Measurements from ENCODE around the gene MAP1B. TPM values are rescaled to one million over a fixed set of nuclear protein-coding genes. Genes with fewer than 3 reads are reported as not detected.
"Not testable (repeated sequence)": the region's sequence is repeated elsewhere in the genome, so short reads cannot be mapped to it uniquely, and the experiment has no call there.

The MAP1B gene
- total and polyA plus RNA-seq, 2 donors = 1.6 to 3.1 TPM

DNA sequence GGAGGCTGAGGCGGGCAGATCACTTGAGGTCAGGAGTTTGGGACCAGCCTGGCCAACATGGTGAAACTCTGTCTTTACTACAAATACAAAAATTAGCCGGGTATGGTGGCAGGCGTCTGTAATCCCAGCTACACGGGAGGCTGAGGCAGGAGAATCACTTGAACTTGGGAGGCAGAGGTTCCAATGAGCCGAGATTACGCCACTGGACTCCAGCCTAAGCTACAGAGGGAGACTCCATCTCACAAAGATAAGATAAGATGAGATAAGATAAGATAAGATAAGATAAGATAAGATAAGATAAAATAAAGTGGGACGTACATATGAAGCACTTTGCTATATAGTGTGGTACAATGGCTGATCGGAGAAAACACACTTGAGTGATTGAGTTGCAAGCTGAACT is 17.6 kb upstream of the MAP1B start:
- H3K36me3 ChIP-seq (ENCODE audit: control insufficient read depth in 2 of 2, insufficient read depth in 2 of 2, low read length in 1 of 2); H3K27me3 ChIP-seq (ENCODE audit: control insufficient read depth in 2 of 2, insufficient read depth in 1 of 2, low read length in 1 of 2); H3K4me3 ChIP-seq (ENCODE audit: low read length in 2 of 2); DNase-seq (ENCODE audit: low read depth in 6 of 9, low spot score in 9 of 9); H3K9me3 ChIP-seq (ENCODE audit: control insufficient read depth in 2 of 2, insufficient read depth in 1 of 2, low read length in 1 of 2); H3K4me1 ChIP-seq (ENCODE audit: control insufficient read depth in 2 of 2, insufficient read depth in 2 of 2, low read length in 2 of 2); H3K27ac ChIP-seq (ENCODE audit: low read depth in 1 of 2, low read length in 1 of 2): not testable (repeated sequence)
- WGBS = 93% methylated on average over 8 of the region's 8 CpGs

DNA sequence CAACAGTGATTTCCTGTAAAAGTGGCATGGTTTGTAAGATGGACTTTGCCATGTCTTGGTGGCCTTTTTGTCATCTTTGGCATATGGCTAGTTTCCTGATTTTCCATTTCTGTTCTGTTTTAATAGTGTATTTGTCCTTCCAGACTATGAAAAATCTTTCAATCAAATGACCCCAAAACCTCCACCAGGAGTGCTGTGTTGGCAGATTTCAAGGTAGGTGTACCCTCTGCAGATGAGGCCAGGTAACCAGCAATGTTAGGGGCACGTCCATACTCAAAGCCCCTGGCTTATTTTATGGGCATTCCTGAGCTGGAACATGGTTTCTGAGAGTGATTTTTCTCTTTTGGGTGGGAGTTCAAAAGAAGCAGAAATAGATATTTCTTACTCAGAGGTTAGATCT is 15.2 kb upstream of the MAP1B start:
- no peaks in the 10 kb centered on the region for H3K27me3 ChIP-seq (ENCODE audit: control insufficient read depth in 2 of 2, insufficient read depth in 1 of 2, low read length in 1 of 2)
- no peaks in the 10 kb centered on the region for H3K36me3 ChIP-seq (ENCODE audit: control insufficient read depth in 2 of 2, insufficient read depth in 2 of 2, low read length in 1 of 2)
- no peak overlapping the region for H3K27ac ChIP-seq (ENCODE audit: low read depth in 1 of 2, low read length in 1 of 2)
- no peaks in the 10 kb centered on the region for H3K9me3 ChIP-seq (ENCODE audit: control insufficient read depth in 2 of 2, insufficient read depth in 1 of 2, low read length in 1 of 2)
- no peaks in the 10 kb centered on the region for H3K4me1 ChIP-seq (ENCODE audit: control insufficient read depth in 2 of 2, insufficient read depth in 2 of 2, low read length in 2 of 2)
- no peak overlapping the region for H3K4me3 ChIP-seq (ENCODE audit: low read length in 2 of 2)
- no peak for DNase-seq (ENCODE audit: low read depth in 6 of 9, low spot score in 9 of 9)
- 75% methylated on average over 1 of the region's 1 CpG for WGBS

DNA sequence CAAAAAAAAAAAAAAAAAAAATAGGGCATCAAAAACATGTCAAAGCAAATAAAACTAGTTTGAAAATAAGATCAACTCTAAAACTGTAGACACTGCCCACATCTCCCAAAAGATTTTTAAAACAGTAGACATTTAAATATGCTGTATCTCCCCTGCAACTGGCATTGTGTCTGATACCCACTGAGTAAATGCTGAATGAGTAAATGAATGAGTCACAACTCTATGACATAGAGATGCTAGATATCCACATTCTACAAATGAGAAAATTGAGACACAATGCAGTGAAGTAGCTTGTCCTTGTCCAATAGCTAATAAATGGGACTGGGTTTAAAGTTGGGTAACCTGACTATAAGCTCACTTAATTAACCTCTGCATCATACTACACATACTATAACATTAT is 14.1 kb upstream of the MAP1B start:
- Histone ChIP-seq H3K27me3 (ENCODE audit: control insufficient read depth in 2 of 2, insufficient read depth in 1 of 2, low read length in 1 of 2) (no peaks in the 10 kb centered on the region), H3K9me3 (ENCODE audit: control insufficient read depth in 2 of 2, insufficient read depth in 1 of 2, low read length in 1 of 2) (no peaks in the 10 kb centered on the region), H3K4me3 (ENCODE audit: low read length in 2 of 2) (no peak overlapping the region), H3K4me1 (ENCODE audit: control insufficient read depth in 2 of 2, insufficient read depth in 2 of 2, low read length in 2 of 2) (no peaks in the 10 kb centered on the region), H3K27ac (ENCODE audit: low read depth in 1 of 2, low read length in 1 of 2) (no peak overlapping the region), H3K36me3 (ENCODE audit: control insufficient read depth in 2 of 2, insufficient read depth in 2 of 2, low read length in 1 of 2) (no peaks in the 10 kb centered on the region)
- no peak for DNase-seq (ENCODE audit: low read depth in 6 of 9, low spot score in 9 of 9)

GRCh38 chr5:72093824-72094223 is 13.5 kb upstream of the MAP1B start:
- Histone ChIP-seq H3K9me3 (ENCODE audit: control insufficient read depth in 2 of 2, insufficient read depth in 1 of 2, low read length in 1 of 2) (no peaks in the 10 kb centered on the region), H3K4me3 (ENCODE audit: low read length in 2 of 2) (no peak overlapping the region), H3K36me3 (ENCODE audit: control insufficient read depth in 2 of 2, insufficient read depth in 2 of 2, low read length in 1 of 2) (no peaks in the 10 kb centered on the region), H3K27ac (ENCODE audit: low read depth in 1 of 2, low read length in 1 of 2) (no peak overlapping the region), H3K27me3 (ENCODE audit: control insufficient read depth in 2 of 2, insufficient read depth in 1 of 2, low read length in 1 of 2) (no peaks in the 10 kb centered on the region), H3K4me1 (ENCODE audit: control insufficient read depth in 2 of 2, insufficient read depth in 2 of 2, low read length in 2 of 2) (no peaks in the 10 kb centered on the region)
- WGBS = 91% methylated on average over 3 of the region's 3 CpGs
- DNase-seq (ENCODE audit: low read depth in 6 of 9, low spot score in 9 of 9) = no peak

DNA sequence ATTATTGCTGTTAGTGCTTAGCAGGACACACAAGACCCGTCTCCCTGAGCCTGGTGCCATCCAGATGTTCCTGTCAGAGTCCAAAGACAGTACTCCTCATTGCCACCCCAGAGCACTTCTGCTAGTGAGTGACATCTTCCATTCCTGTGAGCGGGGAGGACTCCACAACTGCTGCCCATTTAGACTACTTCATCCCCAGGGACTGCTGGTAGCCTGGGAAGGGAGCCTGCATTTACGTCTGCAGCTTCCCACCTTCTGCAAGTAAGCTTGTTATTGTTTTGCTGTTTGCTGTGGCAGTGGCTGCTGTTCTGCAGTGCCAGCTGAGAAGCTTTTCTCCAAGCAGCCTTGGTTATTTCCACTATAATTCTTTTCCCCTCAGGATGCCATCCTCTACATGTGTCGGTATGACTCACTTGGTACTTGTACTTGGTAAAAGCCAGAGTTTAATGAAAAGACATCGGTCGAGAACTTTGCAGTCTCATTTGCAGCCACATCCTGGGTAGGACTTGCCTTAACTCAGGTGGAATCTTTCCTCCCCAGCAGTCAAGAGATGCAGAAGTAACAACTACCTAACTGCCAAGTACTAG is 10.6 kb upstream of the MAP1B start:
- 91% methylated on average over 6 of the region's 6 CpGs for WGBS
- Histone ChIP-seq H3K27me3 (ENCODE audit: control insufficient read depth in 2 of 2, insufficient read depth in 1 of 2, low read length in 1 of 2) (no peaks in the 10 kb centered on the region), H3K4me1 (ENCODE audit: control insufficient read depth in 2 of 2, insufficient read depth in 2 of 2, low read length in 2 of 2) (no peaks in the 10 kb centered on the region), H3K4me3 (ENCODE audit: low read length in 2 of 2) (no peak overlapping the region), H3K27ac (ENCODE audit: low read depth in 1 of 2, low read length in 1 of 2) (no peak overlapping the region), H3K9me3 (ENCODE audit: control insufficient read depth in 2 of 2, insufficient read depth in 1 of 2, low read length in 1 of 2) (no peaks in the 10 kb centered on the region), H3K36me3 (ENCODE audit: control insufficient read depth in 2 of 2, insufficient read depth in 2 of 2, low read length in 1 of 2) (no peaks in the 10 kb centered on the region)
- DNase-seq (ENCODE audit: low read depth in 6 of 9, low spot score in 9 of 9) = no peak

DNA sequence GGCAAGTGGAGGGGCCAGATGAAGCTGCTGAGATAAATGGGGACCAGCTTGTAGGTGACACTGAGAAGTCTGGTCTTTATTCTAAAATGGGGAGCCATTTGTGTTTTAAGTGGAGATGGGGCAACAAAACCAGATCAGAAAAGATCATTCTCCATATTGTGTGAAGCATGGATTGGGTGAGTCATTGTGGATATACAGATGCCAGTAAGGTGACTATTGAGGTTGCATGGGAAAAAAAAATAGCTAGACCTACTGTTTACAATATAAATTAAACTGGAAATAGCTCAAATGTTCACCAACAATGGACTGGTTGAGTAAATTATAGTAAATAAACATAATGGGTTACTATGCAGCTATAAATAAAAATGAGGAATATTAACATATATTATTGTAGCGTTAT is 5.4 kb upstream of the MAP1B start:
- H3K4me1 ChIP-seq (ENCODE audit: control insufficient read depth in 2 of 2, insufficient read depth in 2 of 2, low read length in 2 of 2) = no peaks in the 10 kb centered on the region
- no peak overlapping the region for H3K4me3 ChIP-seq (ENCODE audit: low read length in 2 of 2)
- H3K27ac ChIP-seq (ENCODE audit: low read depth in 1 of 2, low read length in 1 of 2) = no peak overlapping the region
- WGBS = 100% methylated on average over 1 of the region's 1 CpG
- H3K36me3 ChIP-seq (ENCODE audit: control insufficient read depth in 2 of 2, insufficient read depth in 2 of 2, low read length in 1 of 2) = no peaks in the 10 kb centered on the region
- DNase-seq (ENCODE audit: low read depth in 6 of 9, low spot score in 9 of 9) = no peak
- H3K9me3 ChIP-seq (ENCODE audit: control insufficient read depth in 2 of 2, insufficient read depth in 1 of 2, low read length in 1 of 2) = no peaks in the 10 kb centered on the region
- H3K27me3 ChIP-seq (ENCODE audit: control insufficient read depth in 2 of 2, insufficient read depth in 1 of 2, low read length in 1 of 2) = peaks cover 7 to 14% of the 10 kb centered on the region in 2 donors

- Histone ChIP-seq H3K4me3 (ENCODE audit: low read length in 2 of 2) (peak overlapping the region in 1 of 2 donors; percentile 21), H3K27ac (ENCODE audit: low read depth in 1 of 2, low read length in 1 of 2) (no peak overlapping the region), H3K4me1 (ENCODE audit: control insufficient read depth in 2 of 2, insufficient read depth in 2 of 2, low read length in 2 of 2) (peaks cover 4 to 9% of the 10 kb centered on the region in 2 donors), H3K36me3 (ENCODE audit: control insufficient read depth in 2 of 2, insufficient read depth in 2 of 2, low read length in 1 of 2) (no peaks in the 10 kb centered on the region), H3K27me3 (ENCODE audit: control insufficient read depth in 2 of 2, insufficient read depth in 1 of 2, low read length in 1 of 2) (peaks cover 38 to 52% of the 10 kb centered on the region in 2 donors), H3K9me3 (ENCODE audit: control insufficient read depth in 2 of 2, insufficient read depth in 1 of 2, low read length in 1 of 2) (no peaks in the 10 kb centered on the region)
- DNase-seq (ENCODE audit: low read depth in 6 of 9, low spot score in 9 of 9) = no peak
- WGBS = 29% methylated on average over 11 of the region's 11 CpGs
These were observed 501 bp upstream of the MAP1B start for GRCh38 chr5:72106817-72107130.

DNA sequence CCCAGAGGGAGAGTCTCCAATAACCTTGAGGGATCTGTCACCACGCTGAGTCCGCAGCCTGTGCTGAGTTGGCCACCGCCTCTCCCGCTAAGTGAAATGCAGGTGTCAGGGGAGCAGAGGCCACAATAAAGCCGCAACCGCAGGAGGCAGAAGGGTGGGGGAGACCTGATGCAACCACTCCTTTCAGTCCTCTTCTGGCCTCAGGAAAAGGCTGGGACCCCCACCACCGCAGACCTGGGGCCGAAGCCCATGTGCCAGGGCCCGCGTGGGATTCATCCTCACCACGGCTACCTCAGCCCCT is 576 bp downstream of the MAP1B start:
- Histone ChIP-seq H3K4me1 (ENCODE audit: control insufficient read depth in 2 of 2, insufficient read depth in 2 of 2, low read length in 2 of 2) (peaks cover 4 to 9% of the 10 kb centered on the region in 2 donors), H3K4me3 (ENCODE audit: low read length in 2 of 2) (peak overlapping the region; percentile 21 to 24), H3K27ac (ENCODE audit: low read depth in 1 of 2, low read length in 1 of 2) (no peak overlapping the region), H3K36me3 (ENCODE audit: control insufficient read depth in 2 of 2, insufficient read depth in 2 of 2, low read length in 1 of 2) (no peaks in the 10 kb centered on the region), H3K9me3 (ENCODE audit: control insufficient read depth in 2 of 2, insufficient read depth in 1 of 2, low read length in 1 of 2) (no peaks in the 10 kb centered on the region), H3K27me3 (ENCODE audit: control insufficient read depth in 2 of 2, insufficient read depth in 1 of 2, low read length in 1 of 2) (peaks cover 38 to 58% of the 10 kb centered on the region in 2 donors)
- under 1% methylated on average over 11 of the region's 11 CpGs for WGBS
- DNase-seq (ENCODE audit: low read depth in 6 of 9, low spot score in 9 of 9) = peak in 1 of 9 donors; percentile 9

- DNase-seq (ENCODE audit: low read depth in 6 of 9, low spot score in 9 of 9) = no peak
- no peaks in the 10 kb centered on the region for H3K36me3 ChIP-seq (ENCODE audit: control insufficient read depth in 2 of 2, insufficient read depth in 2 of 2, low read length in 1 of 2)
- peak overlapping the region; percentile 24 to 28 for H3K4me3 ChIP-seq (ENCODE audit: low read length in 2 of 2)
- H3K27me3 ChIP-seq (ENCODE audit: control insufficient read depth in 2 of 2, insufficient read depth in 1 of 2, low read length in 1 of 2) = peaks cover 38 to 58% of the 10 kb centered on the region in 2 donors
- no peaks in the 10 kb centered on the region for H3K9me3 ChIP-seq (ENCODE audit: control insufficient read depth in 2 of 2, insufficient read depth in 1 of 2, low read length in 1 of 2)
- peaks cover 4 to 9% of the 10 kb centered on the region in 2 donors for H3K4me1 ChIP-seq (ENCODE audit: control insufficient read depth in 2 of 2, insufficient read depth in 2 of 2, low read length in 2 of 2)
- WGBS = 1% methylated on average over 72 of the region's 72 CpGs
- H3K27ac ChIP-seq (ENCODE audit: low read depth in 1 of 2, low read length in 1 of 2) = no peak overlapping the region
These were observed 1.2 kb downstream of the MAP1B start for GRCh38 chr5:72108202-72109061.

Measured in thymus (tissue), 11 donors.